Endothelial cell of umbilical vein (primary cell): ENCODE data around the gene THEM5. TPM values are rescaled to one million over a fixed set of nuclear protein-coding genes. Genes with fewer than 3 reads are reported as not detected.

Source experiments
- BruUV-seq: library from RNA; stranded (reverse); fragments of 400-500 nt; replicated peaks from 2 replicates; lab custom pipeline; 2021; lab: Mats Ljungman, UMichigan
- CTCF ChIA-PET: fragments of 300-600, 350-600 bp; sonication (Branson Sonifier 250); formaldehyde crosslinking; loops from one replicate; lab custom pipeline; 2021; ENCODE audit warnings: antibody characterized with exemption, inconsistent platforms; lab: Charles Lee
- POLR2A ChIA-PET: fragments of 300-600, 350-600 bp; sonication (Branson Sonifier 250); formaldehyde crosslinking; loops from one replicate; lab custom pipeline; 2021; ENCODE audit warnings: antibody characterized with exemption, inconsistent platforms; lab: Charles Lee
- DNase-seq: peaks from one replicate; pipeline ENCODE4 v3.0.0-alpha.2; 2011; ENCODE audit warnings: low read depth, low spot score
- FAIRE-seq: peaks from 2 replicates; lab custom pipeline; 2011; peaks lifted over from hg19 to GRCh38; lab: Jason Lieb, UNC
- H2AFZ ChIP-seq: 2 replicates; pipeline ENCODE4 v1.6.0; 2012; ENCODE audit warnings: low read depth, low read length, control low read depth, inconsistent platforms
- H3K27ac ChIP-seq: 2 replicates; pipeline ENCODE4 v1.5.1; 2011; ENCODE audit warnings: low read depth, mild to moderate bottlenecking, control low read depth, low read length, moderate library complexity; ENCODE audit not compliant: insufficient read depth
- H3K27me3 ChIP-seq, 2 experiments: 2 replicates each; pipeline versions ENCODE4 v1.6.0 to v1.6.1; 2011; ENCODE audit warnings: low read length in 2 of 2, mixed read lengths in 1 of 2; ENCODE audit not compliant: control insufficient read depth in 2 of 2, insufficient read depth in 2 of 2
- H3K36me3 ChIP-seq, 2 experiments: 2 replicates in 1 of 2; 3 replicates in 1 of 2; pipeline ENCODE4 v1.5.1; 2011; ENCODE audit warnings: low read length in 2 of 2, mild to moderate bottlenecking in 1 of 2, moderate library complexity in 1 of 2; ENCODE audit not compliant: control insufficient read depth in 2 of 2, insufficient read depth in 2 of 2; ENCODE audit errors: extremely low read depth in 1 of 2
- H3K4me1 ChIP-seq: 3 replicates; pipeline ENCODE4 v1.5.1; 2011; ENCODE audit warnings: mild to moderate bottlenecking, low read length; ENCODE audit not compliant: control insufficient read depth, insufficient read depth; ENCODE audit errors: extremely low read depth
- H3K4me2 ChIP-seq: 2 replicates; pipeline ENCODE4 v1.6.1; 2011; ENCODE audit warnings: low read length, control low read depth, mixed read lengths; ENCODE audit not compliant: insufficient read depth
- H3K4me3 ChIP-seq, 3 experiments: fragments of 200-600 bp in 1 of 3; sonication (generic), shearing (Covaris generic) in 1 of 3; replicated peaks in 1 of 3; 2 replicates each; pipeline ENCODE4 v1.5.1; 2011 to 2016; ENCODE audit warnings: control low read depth in 3 of 3, low read length in 3 of 3, mild to moderate bottlenecking in 2 of 3, inconsistent platforms in 1 of 3, low read depth in 1 of 3, moderate library complexity in 1 of 3; ENCODE audit not compliant: insufficient read depth in 1 of 3
- H3K79me2 ChIP-seq: 2 replicates; pipeline ENCODE4 v1.6.0; 2012; ENCODE audit warnings: low read length, inconsistent platforms; ENCODE audit not compliant: control insufficient read depth, insufficient read depth
- H3K9ac ChIP-seq: replicated peaks from 2 replicates; pipeline ENCODE3; 2011; ENCODE audit warnings: low read length, control low read depth; ENCODE audit not compliant: insufficient read depth; ENCODE audit errors: extremely low read depth
- H3K9me1 ChIP-seq: replicated peaks from 3 replicates; pipeline ENCODE4 v1.6.0; 2011; ENCODE audit warnings: mild to moderate bottlenecking, low read length; ENCODE audit not compliant: control insufficient read depth, insufficient read depth; ENCODE audit errors: extremely low read depth
- H3K9me3 ChIP-seq: replicated peaks from 2 replicates; pipeline ENCODE4 v1.5.1; 2012; ENCODE audit warnings: low read length, inconsistent platforms; ENCODE audit not compliant: control insufficient read depth, insufficient read depth
- H4K20me1 ChIP-seq: replicated peaks from 2 replicates; pipeline ENCODE3; 2011; ENCODE audit warnings: mild to moderate bottlenecking, low read length; ENCODE audit not compliant: control insufficient read depth, insufficient read depth; ENCODE audit errors: extremely low read depth
- CTCF ChIP-seq, 2 donors: IDR thresholded peaks; 1 replicate in 1 of 2; 2 replicates in 1 of 2; pipeline ENCODE4 v1.5.1; 2011; ENCODE audit warnings: low read length in 2 of 2, mild to moderate bottlenecking in 2 of 2, moderate library complexity in 2 of 2, control low read depth in 1 of 2, inconsistent platforms in 1 of 2, low read depth in 1 of 2; ENCODE audit not compliant: insufficient read depth in 1 of 2; ENCODE audit errors: extremely low read depth in 1 of 2
- EZH2 ChIP-seq: IDR thresholded peaks from 2 replicates; pipeline ENCODE4 v1.6.1; 2012; ENCODE audit warnings: borderline replicate concordance, low read depth, mild to moderate bottlenecking, moderate library complexity, low read length, inconsistent platforms; ENCODE audit not compliant: severe bottlenecking
- FOS ChIP-seq: IDR thresholded peaks from 2 replicates; pipeline ENCODE4 v1.6.1; 2011; ENCODE audit warnings: mild to moderate bottlenecking, low read length, moderate library complexity, borderline replicate concordance; ENCODE audit not compliant: insufficient read depth
- GATA2 ChIP-seq: IDR thresholded peaks from 2 replicates; pipeline ENCODE4 v1.7.0; 2011; ENCODE audit warnings: low read depth, mild to moderate bottlenecking, moderate library complexity, mixed read lengths, low read length; ENCODE audit not compliant: insufficient read length, insufficient read depth
- JUN ChIP-seq: IDR thresholded peaks from 2 replicates; pipeline ENCODE4 v1.6.1; 2011; ENCODE audit warnings: borderline replicate concordance, low read depth; ENCODE audit not compliant: insufficient read length, insufficient read depth
- MAX ChIP-seq: IDR thresholded peaks from 2 replicates; pipeline ENCODE4 v1.6.1; 2011; ENCODE audit not compliant: insufficient read depth, insufficient read length
- MYC ChIP-seq: IDR thresholded peaks from one replicate; pipeline ENCODE4 v1.6.1; 2011; ENCODE audit warnings: mild to moderate bottlenecking, low read depth, low read length
- POLR2A ChIP-seq: IDR thresholded peaks from 2 replicates; pipeline ENCODE4 v1.6.1; 2012; ENCODE audit warnings: low read depth, mild to moderate bottlenecking, control low read depth, low read length
- dilution Hi-C: fragments of 300-500 bp; cut with MboI; formaldehyde crosslinking; loops from one replicate; pipeline ENCODE4 v1.15.0; 2019; ENCODE audit warnings: low sequenced_read_pairs; ENCODE audit not compliant: extremely low pct_ligation_motif_present
- intact Hi-C: fragments of 100-400 bp; cut with micrococcal nuclease; formaldehyde crosslinking; loops from one replicate; pipeline ENCODE4 v1.10.0; 2022
- polyA plus RNA-seq, 4 experiments: library from polyadenylated mRNA; depleted of rRNA in 3 of 4; stranded (reverse) in 3 of 4; unstranded in 1 of 4; fragments of >200 nt; gene quantifications; 2 replicates each; pipeline versions ENCODE4 v1.2.1 to v1.2.3, GENCODE V29; 2011 to 2012; ENCODE audit warnings: missing spikeins in 1 of 4
- total RNA-seq: library from RNA; stranded (reverse); gene quantifications from 2 replicates; pipeline ENCODE4 v1.2.3, GENCODE V29; 2021

Gene THEM5
- total and polyA plus RNA-seq, 2 donors (not counting 3 experiments of a cell fraction or from before 2014, with no cell fraction given), result not detected

- TF ChIP-seq CTCF (IDR thresholded peaks at IDR 0.05; ENCODE audit: extremely low read depth in 1 of 2, insufficient read depth in 1 of 2, low read depth in 1 of 2, low read length in 2 of 2) (no peak), MAX (no peak), FOS (no peak), JUN (no peak), POLR2A (no peak), EZH2 (no peak), MYC (no peak), GATA2 (no peak)
- Histone ChIP-seq H3K4me3 (no peak overlapping the region), H3K27me3 (peaks cover 0 to 2% of the 10 kb centered on the region in 2 experiments), H3K9me3 (no peaks in the 10 kb centered on the region), H3K27ac (no peak overlapping the region), H3K4me1 (peaks cover 9% of the 10 kb centered on the region), H3K9me1 (no peaks in the 10 kb centered on the region), H3K4me2 (no peak overlapping the region), H2AFZ (no peak overlapping the region), H4K20me1 (no peaks in the 10 kb centered on the region), H3K9ac (no peak overlapping the region), H3K79me2 (no peaks in the 10 kb centered on the region), H3K36me3 (no peaks in the 10 kb centered on the region)
- dilution Hi-C loops (no loop called here), intact Hi-C loops (no loop called here)
- DNase-seq (no peak), FAIRE-seq (no peak)
- POLR2A ChIA-PET, result no interaction called here
- no TSS peak for BruUV-seq
- CTCF ChIA-PET, result no interaction called here
Measured at GRCh38 chr1:151833172-151833900, 20.2 kb downstream of the THEM5 start.
